Ovary (tissue), 9 donors: ENCODE measurements around the gene FAM3A. TPM values are rescaled to one million over a fixed set of nuclear protein-coding genes. Genes with fewer than 3 reads are reported as not detected.
"Not testable (repeated sequence)": the region's sequence is repeated elsewhere in the genome, so short reads cannot be mapped to it uniquely, and the experiment has no call there.

Experiments
- DNase-seq, 5 donors: peaks; one replicate each; pipeline ENCODE4 v3.0.0-alpha.2; 2019 to 2020
- H3K27ac ChIP-seq, 2 donors: fragments of 200-600 bp; one replicate each; pipeline versions ENCODE4 v1.5.1 to v1.8.0; 2019 to 2022
- H3K27me3 ChIP-seq: fragments of 200-600 bp; one replicate; pipeline ENCODE4 v1.8.0; 2022
- H3K36me3 ChIP-seq: fragments of 200-600 bp; sonication (generic); one replicate; pipeline ENCODE4 v1.5.1; 2019
- H3K4me1 ChIP-seq: one replicate; pipeline ENCODE4 v1.8.1; 2013; ENCODE audit warnings: mild to moderate bottlenecking, moderate library complexity; ENCODE audit not compliant: insufficient read depth
- H3K4me3 ChIP-seq: fragments of 200-600 bp; sonication (generic); one replicate; pipeline ENCODE4 v1.5.1; 2017
- H3K9me3 ChIP-seq, 2 donors: fragments of 200-600 bp in 1 of 2; sonication (generic) in 1 of 2; one replicate each; pipeline versions ENCODE4 v1.5.1 to v1.8.1; 2013 to 2019; ENCODE audit warnings: mild to moderate bottlenecking in 1 of 2, moderate library complexity in 1 of 2
- EP300 ChIP-seq: sonication (generic); formaldehyde crosslinking; IDR thresholded peaks from one replicate; pipeline ENCODE4 v1.6.1; 2017; ENCODE audit warnings: antibody characterized with exemption
- POLR2A ChIP-seq: fragments of 450-650 bp; IDR thresholded peaks from one replicate; pipeline ENCODE4 v1.6.1; 2017; ENCODE audit warnings: antibody characterized with exemption, mild to moderate bottlenecking, moderate library complexity
- WGBS, 3 donors: extraction: QIAGEN DNeasy Blood & Tissue Kit in 1 of 3; methylation state at CpG; one replicate each; pipeline versions ENCODE4 v1.1.5 to v1.1.7; 2013 to 2017; 5-methylcytosine and 5-hydroxymethylcytosine counted together
- intact Hi-C, 4 donors: fragments of 100-400 bp; cut with DNase I; formaldehyde crosslinking; loops; one replicate each; pipeline versions ENCODE4 v1.11.0 to v1.15.1; 2022 to 2023
- polyA plus RNA-seq, 2 donors: library from polyadenylated mRNA; stranded (reverse); fragments of 200-250 nt in 1 of 2; fragments of 350-450 nt in 1 of 2; fragmentation: Illumina TruSeq in 1 of 2; extraction: RNeasy Lipid Tissue Mini Kit (QIAGEN cat#74804) in 1 of 2; gene quantifications; one replicate each; pipeline ENCODE4 v1.2.3, GENCODE V29; 2013 to 2014
- total RNA-seq, 7 donors: library from RNA; depleted of rRNA in 2 of 7; stranded (reverse); fragments of >200 nt in 2 of 7; fragmentation: NEBNext Ultra II Directional in 3 of 7; extraction: Animal tissue kit (Norgen Biotek cat#: 25700) in 3 of 7; gene quantifications; one replicate each; pipeline versions ENCODE4 v1.1.0 to v1.2.4, GENCODE V29; 2016 to 2023
- TF ChIP-seq, protein P1 (sequence below), 3 donors: fragments of 450-650 bp in 2 of 3; fragments of 200-600 bp in 1 of 3; IDR thresholded peaks; one replicate each; pipeline versions ENCODE4 v1.5.1 to v1.8.0; 2016 to 2022; ENCODE audit warnings: antibody characterized with exemption in 3 of 3, mild to moderate bottlenecking in 1 of 3
- donor health status: DM: no; HTN: no; CAD: no; lungs with moderate emphysema.
- donor health status: DM: no; HTN: no; CAD: no.
- donor health status: Bipolar disorder and iron deficiency.
- donor health status: DM: yes; HTN: yes; CAD: no.
- donor health status: DM: no; HTN: no; CAD: no.
- donor health status: DM: yes; HTN: yes; CAD: no.

Gene FAM3A
- total and polyA plus RNA-seq, 9 donors: 3.6 to 81.6 (median 62.9) TPM

DNA sequence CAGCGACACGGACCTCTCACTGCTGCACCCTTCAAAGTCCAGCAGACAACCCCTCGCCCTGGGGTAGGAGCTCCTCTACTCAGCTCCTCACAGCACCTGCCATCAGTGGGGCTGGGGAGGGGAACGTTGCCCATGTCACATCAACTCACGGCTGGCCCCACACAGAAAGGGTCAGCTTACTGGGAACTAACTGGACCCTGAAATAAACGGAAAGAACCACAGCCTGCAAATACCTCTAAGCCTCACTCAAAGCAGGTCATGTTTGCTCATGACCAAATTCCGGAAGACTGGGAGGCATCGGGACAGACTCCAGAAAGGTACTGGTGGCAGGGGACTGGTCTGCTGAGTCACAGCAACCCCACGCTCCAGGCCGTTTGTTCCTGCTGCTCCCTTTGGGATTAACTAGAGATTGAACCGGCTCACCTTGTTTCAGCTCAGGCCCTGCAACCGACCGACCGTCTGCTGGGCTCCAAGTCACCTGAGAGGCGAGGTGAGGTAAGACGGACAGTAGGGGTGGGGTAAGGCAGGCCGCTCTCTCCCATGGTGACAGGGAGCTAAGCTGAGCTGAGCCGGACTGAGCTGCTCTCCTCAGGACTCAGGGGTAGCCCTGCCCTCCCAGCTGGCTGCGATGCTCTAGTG is 25.0 kb upstream of the FAM3A start:
- no peak for DNase-seq
- H3K4me1 ChIP-seq: peaks cover 14% of the 10 kb centered on the region

DNA sequence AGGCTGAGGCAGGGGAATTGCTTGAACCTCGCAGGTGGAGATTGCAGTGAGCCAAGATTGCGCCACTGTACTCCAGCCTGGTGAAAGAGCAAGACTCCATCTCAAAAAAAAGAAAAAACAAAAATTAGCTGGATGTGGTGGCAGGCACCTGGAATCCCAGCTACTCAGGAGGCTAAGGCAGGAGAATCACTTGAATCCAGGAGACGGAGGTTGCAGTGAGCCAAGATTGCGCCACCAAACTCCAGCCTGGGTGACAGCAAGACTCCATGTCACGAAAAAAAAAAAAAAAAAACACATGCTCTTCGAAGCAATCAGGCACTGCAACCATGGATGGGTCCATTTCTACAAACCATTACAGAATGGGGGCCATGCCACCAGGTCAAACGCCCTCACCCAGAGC is 24.3 kb upstream of the FAM3A start:
- H3K27ac ChIP-seq, H3K27me3 ChIP-seq, DNase-seq, H3K4me3 ChIP-seq, H3K36me3 ChIP-seq, intact Hi-C loops, H3K9me3 ChIP-seq: not testable (repeated sequence)
- H3K4me1 ChIP-seq: peaks cover 14% of the 10 kb centered on the region
- 78 to 80% (median 79%) methylated on average over 7 of the region's 7 CpGs for WGBS, 3 donors

More for the DNA sequence above, 25.0 kb upstream of the FAM3A start:
- WGBS, 3 donors: 82 to 85% (median 83%) methylated on average over 19 of the region's 19 CpGs
- Histone ChIP-seq H3K36me3 (no peaks in the 10 kb centered on the region), H3K9me3 (no peaks in the 10 kb centered on the region), H3K4me3 (no peak overlapping the region), H3K27ac (peak overlapping the region in 1 of 2 donors; percentile 64), H3K27me3 (no peaks in the 10 kb centered on the region)
- no peak for TF ChIP-seq POLR2A
- TF ChIP-seq, protein P1, sequence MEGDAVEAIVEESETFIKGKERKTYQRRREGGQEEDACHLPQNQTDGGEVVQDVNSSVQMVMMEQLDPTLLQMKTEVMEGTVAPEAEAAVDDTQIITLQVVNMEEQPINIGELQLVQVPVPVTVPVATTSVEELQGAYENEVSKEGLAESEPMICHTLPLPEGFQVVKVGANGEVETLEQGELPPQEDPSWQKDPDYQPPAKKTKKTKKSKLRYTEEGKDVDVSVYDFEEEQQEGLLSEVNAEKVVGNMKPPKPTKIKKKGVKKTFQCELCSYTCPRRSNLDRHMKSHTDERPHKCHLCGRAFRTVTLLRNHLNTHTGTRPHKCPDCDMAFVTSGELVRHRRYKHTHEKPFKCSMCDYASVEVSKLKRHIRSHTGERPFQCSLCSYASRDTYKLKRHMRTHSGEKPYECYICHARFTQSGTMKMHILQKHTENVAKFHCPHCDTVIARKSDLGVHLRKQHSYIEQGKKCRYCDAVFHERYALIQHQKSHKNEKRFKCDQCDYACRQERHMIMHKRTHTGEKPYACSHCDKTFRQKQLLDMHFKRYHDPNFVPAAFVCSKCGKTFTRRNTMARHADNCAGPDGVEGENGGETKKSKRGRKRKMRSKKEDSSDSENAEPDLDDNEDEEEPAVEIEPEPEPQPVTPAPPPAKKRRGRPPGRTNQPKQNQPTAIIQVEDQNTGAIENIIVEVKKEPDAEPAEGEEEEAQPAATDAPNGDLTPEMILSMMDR (IDR thresholded peaks at IDR 0.05): no peak
- intact Hi-C loops: no loop called here

DNA sequence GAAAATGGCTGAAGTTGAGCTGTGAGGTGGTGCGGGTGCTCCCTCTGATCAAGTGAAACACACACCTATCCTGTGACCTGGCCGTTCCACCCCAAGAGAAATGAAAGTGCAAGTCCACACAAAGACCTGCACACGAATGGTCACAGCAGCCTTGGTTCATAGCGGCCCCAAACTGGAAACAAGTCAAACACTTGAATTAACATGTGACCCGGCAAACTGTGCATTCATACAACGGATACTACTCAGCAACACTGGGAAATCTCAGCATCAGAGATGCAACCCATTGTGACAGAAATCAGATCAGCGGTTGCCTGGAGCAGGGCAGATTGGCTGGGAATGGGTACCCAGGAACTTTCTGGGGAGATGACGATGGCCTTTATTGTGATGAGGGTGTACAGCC is 23.0 kb upstream of the FAM3A start:
- Histone ChIP-seq H3K27me3 (no peaks in the 10 kb centered on the region), H3K4me1 (peaks cover 17% of the 10 kb centered on the region), H3K36me3 (no peaks in the 10 kb centered on the region), H3K9me3 (no peaks in the 10 kb centered on the region), H3K27ac (no peak overlapping the region), H3K4me3 (no peak overlapping the region)
- intact Hi-C loops: no loop called here
- TF ChIP-seq, protein P1 (IDR thresholded peaks at IDR 0.05): no peak
- TF ChIP-seq EP300 (no peak), POLR2A (no peak)
- WGBS, 3 donors: 74 to 85% (median 76%) methylated on average over 8 of the region's 8 CpGs
- no peak for DNase-seq

DNA sequence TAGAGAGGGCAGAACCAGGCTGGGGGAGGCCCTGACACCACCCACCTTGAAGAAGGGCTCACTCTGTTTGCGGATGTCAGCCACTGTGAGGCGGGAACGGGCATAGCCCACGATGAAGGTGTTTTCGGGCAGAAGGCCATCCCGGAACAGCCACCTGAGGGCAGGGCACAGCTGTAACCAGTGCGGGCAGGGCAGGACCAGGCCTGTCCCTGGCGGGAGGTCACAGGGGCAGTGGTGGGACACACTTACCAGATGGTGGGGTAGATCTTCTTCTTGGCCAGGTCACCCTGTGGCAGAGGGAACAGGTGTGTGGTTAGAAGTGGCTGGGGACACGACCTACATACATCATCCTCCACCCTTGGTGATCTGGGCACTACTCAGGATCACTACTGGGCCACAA is 19.9 kb upstream of the FAM3A start:
- Histone ChIP-seq H3K27me3 (no peaks in the 10 kb centered on the region), H3K4me3 (no peak overlapping the region), H3K36me3 (no peaks in the 10 kb centered on the region), H3K27ac (no peak overlapping the region), H3K4me1 (peaks cover 3% of the 10 kb centered on the region), H3K9me3 (no peaks in the 10 kb centered on the region)
- WGBS, 3 donors: 71 to 84% (median 77%) methylated on average over 9 of the region's 9 CpGs
- no peak for DNase-seq
- intact Hi-C loops: no loop called here
- TF ChIP-seq EP300 (no peak), POLR2A (no peak)
- TF ChIP-seq, protein P1 (IDR thresholded peaks at IDR 0.05): no peak

DNA sequence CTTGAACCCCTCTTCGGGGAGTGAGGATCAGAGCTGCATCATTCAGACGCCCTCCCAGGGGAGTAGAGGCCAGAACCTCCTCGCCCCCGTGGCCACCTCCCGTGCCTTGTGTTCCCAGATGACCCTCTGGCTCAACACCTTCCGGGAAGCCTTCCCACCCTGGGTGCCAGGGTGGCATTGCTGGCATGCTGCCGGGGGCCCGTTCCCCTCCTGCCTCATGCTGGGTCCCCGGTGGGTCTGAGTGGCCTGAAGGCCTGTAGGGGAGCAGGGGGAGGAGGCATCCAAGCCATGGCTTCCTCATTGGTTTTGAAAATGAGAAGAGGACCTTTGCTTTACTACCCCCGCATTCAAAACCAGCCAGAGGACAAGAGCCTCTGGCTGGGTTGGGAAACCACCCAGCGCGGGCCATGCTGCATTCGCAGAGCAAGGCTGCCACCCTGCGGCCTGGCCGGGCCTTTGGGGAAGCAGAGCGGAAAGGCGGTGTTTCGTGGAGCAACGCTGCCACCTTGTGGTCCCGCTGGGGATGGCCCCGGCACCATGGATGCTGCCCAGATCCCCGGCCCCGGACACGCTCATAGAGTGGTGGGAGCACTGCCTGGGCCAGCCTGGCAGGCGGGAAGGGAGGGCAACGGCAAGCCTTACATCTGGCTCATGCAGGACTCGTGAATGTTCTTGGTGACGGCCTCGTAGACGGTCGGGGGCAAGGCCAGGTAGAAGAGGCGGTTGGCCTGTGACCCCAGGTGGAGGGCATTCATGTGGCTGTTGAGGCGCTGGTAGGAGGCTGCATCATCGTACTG is 18.7 kb upstream of the FAM3A start:
- H3K9me3 ChIP-seq: no peaks in the 10 kb centered on the region
- no peaks in the 10 kb centered on the region for H3K36me3 ChIP-seq
- no peaks in the 10 kb centered on the region for H3K27me3 ChIP-seq
- TF ChIP-seq POLR2A (peak; percentile 20), EP300 (no peak)
- TF ChIP-seq, protein P1 (IDR thresholded peaks at IDR 0.05): peak; percentile 98 to 99 (median 99)
- peaks cover 3% of the 10 kb centered on the region for H3K4me1 ChIP-seq
- no peak overlapping the region for H3K4me3 ChIP-seq
- peak; percentile 87 to 93 (median 92) for DNase-seq
- peak overlapping the region in 1 of 2 donors; percentile 34 for H3K27ac ChIP-seq
- WGBS, 3 donors: 18 to 27% (median 23%) methylated on average over 28 to 34 of the region's 34 CpGs
- intact Hi-C loops: loop anchor here in 1 of 4 donors (5.0 kb wide), 1 partner anchor 132 kb away; no protein-coding TSS in a partner anchor
